Stimulated activated CD4-positive, alpha-beta T cell treated with anti-CD3 and anti-CD28 coated beads, Interleukin-2, amount 100 ng/mL, for 48 hours (primary cell): Measurements from ENCODE around the gene CERS6.
"Not testable (repeated sequence)": the region's sequence is repeated elsewhere in the genome, so short reads cannot be mapped to it uniquely, and the experiment has no call there.

Experiments used
- DNase-seq, 2 donors: peaks; one replicate each; pipeline ENCODE4 v3.0.0-alpha.2; 2020

Gene CERS6

GRCh38 chr2:168455645-168456520 is at the start of gene CERS6:
CERS6 (plus strand) TSS chr2:168456272; CDS start chr2:168456449, 177 bp downstream.
- peak; percentile 82 to 84 for DNase-seq

- DNase-seq: not testable (repeated sequence)
Observed at GRCh38 chr2:168412301-168412700, 43.8 kb upstream of the CERS6 start.

GRCh38 chr2:168413101-168413500 is 43.0 kb upstream of the CERS6 start:
- DNase-seq: not testable (repeated sequence)

GRCh38 chr2:168416555-168416954 is 39.5 kb upstream of the CERS6 start:
- DNase-seq: no peak

GRCh38 chr2:168422584-168422983 is 33.5 kb upstream of the CERS6 start:
- no peak for DNase-seq

GRCh38 chr2:168424112-168424951 is 31.7 kb upstream of the CERS6 start:
- DNase-seq: no peak

GRCh38 chr2:168424971-168425370 is 31.1 kb upstream of the CERS6 start:
- DNase-seq: no peak

GRCh38 chr2:168426861-168427260 is 29.2 kb upstream of the CERS6 start:
- DNase-seq: no peak

- no peak for DNase-seq
Observed at GRCh38 chr2:168427451-168427850, 28.6 kb upstream of the CERS6 start.

- DNase-seq: no peak
Observed at GRCh38 chr2:168428431-168428830, 27.6 kb upstream of the CERS6 start.

- DNase-seq: no peak
Observed at GRCh38 chr2:168429988-168430387, 26.1 kb upstream of the CERS6 start.

- no peak for DNase-seq
Observed at GRCh38 chr2:168430431-168430830, 25.6 kb upstream of the CERS6 start.

GRCh38 chr2:168431301-168432024 is 24.6 kb upstream of the CERS6 start:
- DNase-seq: no peak

- DNase-seq: no peak
Observed at GRCh38 chr2:168432100-168432499, 24.0 kb upstream of the CERS6 start.

- DNase-seq: no peak
Observed at GRCh38 chr2:168432565-168433186, 23.4 kb upstream of the CERS6 start.

GRCh38 chr2:168433527-168433926 is 22.5 kb upstream of the CERS6 start:
- no peak for DNase-seq

GRCh38 chr2:168434146-168434545 is 21.9 kb upstream of the CERS6 start:
- DNase-seq: no peak

GRCh38 chr2:168436840-168437239 is 19.2 kb upstream of the CERS6 start:
- DNase-seq: no peak

- DNase-seq: no peak
Observed at GRCh38 chr2:168438553-168438952, 17.5 kb upstream of the CERS6 start.

GRCh38 chr2:168439536-168439935 is 16.5 kb upstream of the CERS6 start:
- DNase-seq: no peak

GRCh38 chr2:168441214-168441872 is 14.7 kb upstream of the CERS6 start:
- no peak for DNase-seq

- DNase-seq: no peak
Observed at GRCh38 chr2:168443818-168444217, 12.3 kb upstream of the CERS6 start.
